Fibroblast of skin of back (primary cell): ENCODE data around the gene TMPRSS13.
"Not testable (repeated sequence)": the region's sequence is repeated elsewhere in the genome, so short reads cannot be mapped to it uniquely, and the experiment has no call there.

ENCODE experiments used
- DNase-seq: peaks from one replicate; pipeline ENCODE4 v3.0.0-alpha.2; 2013

Gene TMPRSS13

DNA sequence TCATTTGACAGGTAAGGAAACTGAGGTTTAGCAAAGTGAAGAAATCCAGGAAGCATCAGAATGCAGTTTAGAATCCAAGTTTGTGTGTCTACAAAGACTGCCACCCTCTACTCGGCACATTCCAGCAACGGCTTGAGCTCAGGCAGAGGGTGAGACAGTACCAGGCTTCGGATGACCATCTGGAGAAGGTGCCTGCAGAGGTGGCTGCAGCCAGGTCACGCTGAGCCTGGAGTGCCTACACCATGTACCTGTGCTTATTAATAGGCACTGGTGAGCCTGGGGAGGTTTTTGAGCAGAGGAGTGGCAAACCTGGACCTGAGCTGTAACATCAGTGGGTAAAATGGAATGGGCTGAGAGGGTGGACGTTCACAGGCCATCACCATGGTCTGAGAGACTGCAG is 57.4 kb downstream of the TMPRSS13 start:
- DNase-seq = no peak

DNA sequence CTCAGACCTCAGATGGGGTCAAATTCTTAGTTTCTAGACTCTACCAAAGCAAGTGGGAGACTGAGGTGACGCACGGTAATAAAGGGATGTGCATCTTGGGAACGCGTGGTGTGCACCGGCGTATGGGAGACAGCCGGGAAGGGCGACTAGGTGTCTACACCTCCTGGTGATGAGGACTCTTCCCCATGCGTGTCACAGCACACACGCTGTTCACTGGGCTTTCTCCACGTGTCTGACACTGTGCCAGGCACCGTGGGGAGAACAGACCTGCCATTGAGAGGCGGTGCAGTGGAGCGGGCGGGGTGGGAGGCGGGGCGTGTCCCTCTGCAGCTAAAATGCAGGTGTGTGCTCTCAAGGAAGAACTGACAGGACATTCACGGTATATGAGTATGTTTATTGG is 58.0 kb downstream of the TMPRSS13 start:
- DNase-seq = no peak

DNA sequence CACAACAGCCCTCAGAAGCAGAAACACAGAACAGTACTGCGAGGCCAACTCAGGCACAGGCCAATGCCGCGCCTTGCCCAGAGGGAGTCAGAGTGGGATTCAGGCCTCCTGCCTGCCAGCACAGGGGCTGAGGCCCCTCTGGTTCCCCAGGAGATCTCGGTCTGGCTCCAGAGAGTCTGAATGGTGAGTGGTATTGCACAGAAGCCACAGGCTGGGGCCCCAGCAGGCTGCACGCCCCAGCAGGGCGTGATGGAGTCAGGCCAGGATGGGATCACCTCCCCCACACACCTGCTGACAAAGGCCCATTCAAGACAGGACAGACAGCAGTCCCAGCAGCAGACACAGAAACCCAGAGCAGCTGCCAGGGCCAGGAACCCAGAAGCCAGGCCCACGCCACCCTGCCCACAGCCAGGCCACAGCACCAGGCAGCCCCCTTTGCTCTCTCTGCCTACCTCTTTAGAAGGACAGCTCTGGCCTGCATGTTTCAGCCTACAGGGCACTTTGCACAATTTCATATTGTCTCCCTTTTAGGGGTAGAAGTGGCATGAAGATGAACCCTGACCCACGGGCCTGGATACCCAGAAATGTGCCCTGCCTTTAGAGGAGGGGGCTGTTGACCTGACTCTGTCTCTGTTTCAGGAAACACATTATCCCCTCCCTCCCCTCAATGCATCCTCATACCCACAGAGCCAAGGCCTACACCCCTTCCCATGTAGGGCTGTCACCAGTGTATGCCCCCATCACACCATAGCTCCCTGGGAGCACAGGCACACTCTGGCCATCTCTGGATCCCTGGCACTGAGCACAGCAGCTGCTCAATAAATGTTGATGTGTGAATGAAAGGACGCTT is 58.9 kb downstream of the TMPRSS13 start:
- no peak for DNase-seq

DNA sequence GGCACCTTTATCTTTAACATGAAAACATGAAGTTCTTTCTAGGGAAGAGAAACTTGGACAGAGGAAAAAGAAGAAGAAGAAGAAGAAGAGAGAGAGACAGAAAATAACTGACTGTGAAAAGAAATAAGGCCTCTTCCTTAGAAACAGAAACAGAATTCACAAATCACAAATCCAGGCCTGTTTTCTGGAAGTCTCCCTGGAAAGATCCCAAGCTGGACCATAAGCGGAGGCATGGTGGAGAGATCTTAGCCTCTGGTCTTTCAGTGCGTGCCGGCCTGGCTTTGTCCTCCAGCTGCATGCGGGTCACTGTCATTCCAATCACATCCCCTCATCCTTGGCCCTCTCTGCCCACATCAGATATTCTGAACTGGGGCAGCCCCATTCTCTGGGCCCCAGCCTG is 59.6 kb downstream of the TMPRSS13 start:
- no peak for DNase-seq

DNA sequence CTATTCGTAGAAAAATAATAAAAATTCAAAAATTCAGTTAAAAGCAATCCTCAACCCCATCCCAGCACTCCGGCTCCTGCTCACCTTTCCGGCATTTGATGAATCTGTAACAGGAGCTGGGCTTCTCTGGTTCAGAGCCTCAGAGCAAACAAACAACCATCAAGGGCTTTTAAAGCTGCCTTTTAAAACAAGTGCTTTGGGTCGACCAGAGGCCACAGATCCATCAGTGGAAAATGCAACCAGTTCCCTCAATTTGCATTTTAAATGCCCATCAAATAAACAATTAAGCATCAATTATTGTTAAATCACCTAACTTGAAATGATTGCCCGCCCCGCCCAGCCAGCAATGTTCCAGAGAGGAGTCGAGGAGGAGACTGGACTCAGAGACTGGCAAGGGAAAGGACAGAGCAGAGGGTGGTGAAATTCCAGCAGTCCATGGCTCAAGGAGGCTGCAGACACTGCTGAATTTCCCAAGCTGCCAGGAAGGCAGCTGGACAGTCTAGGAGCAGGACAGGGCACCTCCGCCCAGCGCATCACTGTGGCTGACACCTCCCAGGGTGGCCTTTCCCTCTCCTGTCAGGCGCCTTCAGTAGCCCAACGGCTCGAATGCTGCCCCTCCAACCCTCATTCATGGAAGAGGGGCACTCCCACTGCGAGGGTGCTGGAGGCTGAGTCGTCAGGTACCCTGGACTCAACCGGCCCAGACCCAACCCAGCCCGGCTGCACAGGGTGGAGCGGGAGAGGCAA is 60.2 kb downstream of the TMPRSS13 start:
- DNase-seq = no peak

DNA sequence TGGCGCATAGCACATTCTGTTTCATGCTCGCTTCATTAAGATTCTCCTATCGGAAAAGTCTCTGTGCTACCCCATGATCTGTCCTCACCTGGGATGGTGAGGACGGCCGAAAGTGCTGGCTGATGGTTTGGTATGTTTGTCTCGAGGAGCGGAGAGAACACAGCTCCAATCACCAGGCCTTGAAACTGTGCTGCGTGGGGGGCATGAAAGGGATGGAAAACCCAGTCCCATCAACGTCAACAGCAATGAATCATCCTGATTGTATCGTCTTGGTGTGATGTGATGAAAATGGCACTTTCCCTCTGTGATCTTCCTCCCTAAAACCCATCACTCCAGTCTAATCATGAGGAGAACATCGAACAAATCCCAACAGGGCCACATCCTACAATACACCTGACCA is 61.1 kb downstream of the TMPRSS13 start:
- DNase-seq = no peak

DNA sequence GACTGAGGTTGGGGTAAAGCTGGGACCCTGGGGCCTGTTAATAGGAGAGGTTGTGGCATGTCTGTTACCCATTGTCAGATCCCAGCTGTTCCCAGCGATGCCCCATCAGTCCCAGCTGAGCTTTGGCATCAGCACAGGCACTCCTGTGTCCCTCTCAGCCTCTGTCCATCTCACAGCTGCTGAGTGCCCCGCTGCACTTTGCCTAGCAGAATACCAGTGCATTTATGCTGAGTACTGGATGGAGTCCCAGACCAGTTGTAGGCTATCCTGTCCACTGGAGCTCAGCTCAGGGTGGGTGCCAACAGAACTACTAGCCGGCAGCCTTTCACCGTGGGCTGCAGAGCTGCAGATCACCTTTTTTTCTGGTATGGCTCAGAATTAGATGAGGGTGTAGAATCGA is 62.7 kb downstream of the TMPRSS13 start:
- DNase-seq = no peak

DNA sequence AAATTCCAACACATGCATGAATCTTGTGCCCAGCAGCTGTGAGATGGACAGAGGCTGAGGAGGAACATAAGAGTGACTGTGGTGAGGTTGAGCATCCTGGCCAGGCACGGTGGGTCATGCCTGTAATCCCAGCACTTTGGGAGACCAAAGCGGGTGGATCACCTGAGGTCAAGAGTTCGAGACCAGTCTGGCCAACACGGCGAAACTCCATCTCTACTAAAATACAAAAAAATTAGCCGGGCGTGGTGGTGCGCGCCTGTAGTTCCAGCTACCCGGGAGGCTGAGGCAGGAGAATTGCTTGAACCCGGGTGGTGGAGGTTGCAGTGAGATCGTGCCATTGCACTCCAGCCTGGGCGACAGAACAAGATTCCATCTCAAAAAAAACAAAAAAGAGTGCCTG is 63.7 kb downstream of the TMPRSS13 start:
- DNase-seq = not testable (repeated sequence)

DNA sequence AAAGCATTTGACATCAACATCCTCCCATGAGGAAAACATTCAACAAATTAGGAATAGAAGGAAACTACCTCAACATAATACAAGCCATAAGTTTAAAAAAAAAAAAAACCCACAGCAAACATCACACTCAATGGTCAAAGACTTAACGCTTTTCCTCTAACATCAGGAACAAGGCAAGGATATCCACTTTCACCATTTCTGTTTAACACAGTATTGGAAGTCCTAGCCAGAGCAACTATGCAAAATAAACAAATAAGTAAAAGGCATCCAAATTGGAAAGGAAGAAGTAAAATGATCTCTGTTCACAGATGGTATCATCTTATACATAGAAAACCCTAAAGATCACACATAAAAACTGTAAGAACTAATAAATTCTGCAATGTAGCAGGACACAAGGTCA is 65.8 kb downstream of the TMPRSS13 start:
- no peak for DNase-seq

DNA sequence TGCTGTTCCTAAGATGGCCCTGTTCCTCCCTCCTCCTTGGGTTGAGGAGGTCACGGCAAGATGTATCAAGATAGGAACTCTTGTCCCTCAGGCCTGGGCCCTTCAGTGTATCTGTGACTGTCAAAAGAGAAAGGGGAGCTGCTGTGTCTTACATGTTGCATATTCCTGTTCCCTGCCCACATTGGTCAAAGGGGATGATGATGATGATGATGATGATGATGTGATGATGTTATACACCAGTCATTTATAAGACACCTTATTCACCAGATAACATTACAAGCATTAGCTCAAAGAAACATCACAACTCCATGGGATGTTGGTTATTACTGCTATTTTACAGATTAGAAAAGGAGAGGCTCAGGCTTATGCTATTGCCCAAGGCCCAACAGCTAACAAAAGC is 66.4 kb downstream of the TMPRSS13 start:
- no peak for DNase-seq

DNA sequence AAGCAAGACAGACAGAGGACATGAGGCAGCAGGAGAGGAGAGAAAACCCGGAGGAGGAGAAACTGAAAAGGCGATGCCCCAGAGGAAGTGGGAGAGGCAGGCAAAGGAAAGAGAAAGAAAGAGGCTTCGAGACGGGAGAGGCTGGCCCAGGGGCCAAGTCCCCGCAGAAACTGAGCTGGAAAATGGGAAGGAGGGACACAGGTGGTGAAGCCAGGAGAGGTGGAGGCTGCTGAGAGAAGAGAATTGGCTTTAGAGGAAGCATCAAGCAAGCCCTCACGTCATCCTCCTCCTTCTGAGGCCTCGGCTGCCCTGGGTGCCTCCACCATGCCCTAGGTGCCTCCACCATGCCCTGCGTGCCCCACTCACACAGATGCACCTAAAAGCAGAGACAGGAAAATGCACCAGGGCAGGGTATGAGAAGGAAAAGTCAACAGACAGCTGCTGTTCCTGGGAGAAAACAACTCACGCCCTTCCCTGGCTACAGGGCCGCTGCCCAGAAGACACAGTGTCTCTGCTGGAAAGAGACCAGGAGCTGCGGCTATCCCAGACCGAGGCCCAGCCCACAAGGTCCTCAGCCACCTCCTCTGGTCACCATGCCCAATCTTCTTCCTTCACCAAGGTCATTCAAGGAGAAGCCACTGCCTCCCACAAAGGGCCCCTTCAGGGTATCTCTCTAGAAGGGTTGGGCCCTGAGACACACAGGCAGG is 67.0 kb downstream of the TMPRSS13 start:
- no peak for DNase-seq

DNA sequence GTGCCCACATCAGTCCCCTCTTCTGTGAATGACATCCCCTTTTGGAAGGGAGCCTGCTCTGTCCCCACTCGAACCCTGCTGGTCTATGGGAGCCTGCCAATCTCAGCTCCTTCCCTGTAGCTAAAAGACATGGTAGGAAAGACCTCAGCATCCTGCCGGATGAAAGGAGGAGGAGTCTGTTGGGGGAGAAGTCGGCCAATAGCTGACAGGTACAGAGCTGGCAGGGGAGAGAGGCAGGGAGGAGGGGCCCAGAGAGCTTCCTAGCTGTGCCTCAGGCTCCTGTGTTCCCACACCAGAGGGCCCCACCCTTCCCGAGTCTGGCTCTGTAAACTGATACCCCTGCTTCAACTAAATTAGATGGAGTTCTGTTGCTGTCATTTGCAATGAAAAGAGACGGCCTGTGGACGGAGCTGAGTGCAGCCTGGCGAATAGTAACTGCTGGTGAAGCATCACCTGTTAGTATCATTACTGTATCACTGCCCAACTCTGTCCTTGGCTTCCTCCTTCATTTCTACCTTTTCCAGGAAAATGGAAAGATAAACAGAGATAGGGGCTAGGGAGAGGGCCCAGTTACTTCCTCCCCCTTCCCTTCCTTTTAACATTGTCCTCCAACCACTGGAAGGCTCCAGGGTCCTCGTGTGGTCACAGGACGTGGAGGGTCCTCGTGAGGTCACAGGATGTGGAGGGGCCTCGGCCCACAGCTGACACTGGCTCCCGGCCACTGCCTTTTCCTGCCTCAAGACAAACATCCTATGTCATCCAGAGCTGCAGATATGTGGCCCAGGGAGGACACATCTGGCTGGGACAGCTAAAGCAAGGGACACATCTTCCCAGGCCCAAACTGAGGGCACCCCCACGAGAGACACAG is 67.8 kb downstream of the TMPRSS13 start:
- no peak for DNase-seq

DNA sequence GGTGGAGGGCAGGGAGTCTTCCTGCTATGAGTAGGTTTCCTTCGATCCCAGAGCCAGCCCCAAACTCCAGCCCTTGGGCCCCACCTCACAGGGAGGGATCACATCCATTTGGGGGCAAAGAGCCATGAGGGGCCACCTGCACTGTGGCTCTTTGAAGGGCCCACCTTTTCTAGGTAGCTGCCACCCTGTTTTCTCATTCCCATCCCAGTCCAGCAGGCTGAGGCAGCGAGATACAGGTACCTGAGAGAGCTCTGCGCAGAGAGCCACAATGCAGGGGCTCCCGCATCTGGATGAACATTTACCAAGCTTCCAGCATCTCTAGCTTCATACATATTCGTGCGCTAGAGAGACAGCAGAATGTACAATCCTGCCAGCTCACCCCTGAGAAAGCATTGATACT is 69.1 kb downstream of the TMPRSS13 start:
- DNase-seq = no peak

DNA sequence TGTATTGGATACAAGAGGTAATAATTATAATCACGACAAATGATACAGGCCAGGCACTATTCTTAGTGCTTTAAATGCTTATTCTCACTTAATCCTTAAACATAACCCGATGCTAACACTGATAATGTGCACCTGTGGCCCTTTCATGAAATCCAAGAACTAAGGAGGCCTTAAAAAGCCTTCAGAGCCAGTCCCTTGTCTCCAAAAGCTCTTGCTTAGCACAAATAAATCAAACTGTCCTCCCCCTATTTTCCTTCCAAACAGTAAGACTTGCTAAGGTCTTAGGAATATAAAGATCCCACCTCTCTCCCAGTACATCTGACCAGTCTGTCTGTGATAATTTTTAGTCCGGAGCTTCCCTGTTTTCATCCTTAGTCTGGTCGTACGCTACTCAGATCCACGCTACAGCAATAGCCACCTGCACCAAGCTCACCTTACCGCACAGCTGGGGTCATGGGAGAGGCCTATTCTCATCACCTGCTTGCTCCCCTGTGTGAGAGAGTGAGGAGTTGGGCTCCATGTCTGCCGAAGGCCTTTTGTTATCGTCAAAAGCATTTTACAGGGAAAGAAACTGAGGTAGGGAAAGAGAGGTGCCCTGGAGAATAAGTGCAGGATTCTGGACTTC is 69.6 kb downstream of the TMPRSS13 start:
- DNase-seq = no peak

DNA sequence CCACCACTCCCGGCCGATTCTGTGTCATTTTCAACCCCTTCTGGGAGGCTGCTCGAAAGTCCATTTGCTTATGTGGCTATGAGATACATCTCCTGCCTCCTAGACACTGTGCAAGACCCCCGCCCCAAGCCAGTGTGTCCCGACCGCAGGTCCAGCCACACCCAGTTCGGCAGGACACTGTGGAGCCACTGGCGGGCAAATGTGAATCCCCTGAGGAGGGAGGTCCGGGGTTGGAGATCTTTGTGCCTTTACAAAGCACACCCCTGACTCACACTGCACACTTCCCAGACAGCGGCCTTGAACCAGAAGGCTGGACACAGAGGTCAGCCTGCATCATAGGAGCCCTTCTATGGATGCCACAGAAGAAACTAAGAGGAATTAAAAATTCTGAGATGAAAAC is 70.1 kb downstream of the TMPRSS13 start:
- no peak for DNase-seq

DNA sequence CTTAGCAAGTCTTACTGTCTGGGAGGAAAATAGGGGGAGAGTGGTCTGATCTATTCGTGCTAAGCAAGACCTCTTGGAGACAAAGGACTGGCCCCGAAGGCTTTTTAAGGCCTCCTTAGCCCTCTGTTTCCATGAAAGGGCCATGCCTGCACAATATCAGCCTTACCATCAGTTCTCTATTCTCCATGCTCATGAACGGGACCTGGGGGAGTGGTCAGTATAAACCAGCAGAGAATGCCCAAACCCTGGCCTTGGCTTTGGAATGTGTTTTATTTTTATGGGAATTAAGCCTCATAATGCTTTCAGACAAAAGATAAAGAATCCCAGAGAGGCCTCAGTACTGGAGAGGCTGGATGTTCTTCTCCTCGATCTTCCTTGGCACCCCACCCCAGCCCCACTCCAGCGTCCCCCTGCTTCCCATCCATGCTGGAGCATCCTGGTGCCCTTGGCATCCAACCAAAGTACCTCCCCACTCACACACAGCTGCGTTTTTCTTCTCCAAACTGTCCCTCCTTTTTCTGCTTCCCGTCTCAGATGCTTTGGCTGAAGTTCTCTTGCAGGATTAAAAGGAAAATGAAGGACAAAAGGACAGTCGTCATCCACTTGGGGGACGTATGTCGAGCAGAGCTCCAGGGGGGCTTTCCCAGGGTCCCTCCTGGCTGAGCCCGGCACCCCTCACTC is 71.3 kb downstream of the TMPRSS13 start:
- no peak for DNase-seq

DNA sequence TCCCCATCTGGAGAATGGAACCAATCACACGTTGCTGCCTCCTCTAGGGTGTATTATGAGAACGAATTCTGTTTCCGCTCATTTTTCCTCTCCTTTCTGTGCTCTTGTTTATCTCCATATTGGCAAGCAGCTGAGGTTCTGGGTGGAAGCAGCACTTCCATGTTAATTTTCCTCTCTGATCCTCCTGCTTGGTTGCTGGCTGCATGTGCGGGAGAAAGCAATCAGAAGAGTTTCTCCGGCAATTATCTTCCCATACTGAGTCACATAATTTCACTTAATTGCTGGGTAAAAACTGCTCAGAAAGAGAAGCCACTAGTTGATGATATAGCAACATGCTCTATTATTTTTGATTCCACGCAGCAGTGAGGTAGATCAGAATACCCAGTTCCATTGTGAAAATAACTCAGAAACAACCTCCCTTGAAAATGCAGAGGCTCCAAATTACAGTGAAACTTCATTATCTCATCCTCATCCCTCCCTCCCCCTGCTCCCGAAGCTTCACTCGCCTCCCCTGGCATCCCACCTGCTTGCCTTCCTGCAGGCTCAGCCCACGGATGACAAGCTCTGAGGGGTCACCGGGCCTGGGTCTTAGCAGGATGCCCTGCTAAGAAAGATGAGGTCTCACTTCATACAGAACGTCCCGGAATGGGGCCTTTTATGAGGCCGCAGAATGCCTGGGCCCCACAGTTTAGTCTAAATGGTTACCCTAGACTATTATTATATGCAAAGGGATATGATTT is 73.1 kb downstream of the TMPRSS13 start:
- DNase-seq = no peak

DNA sequence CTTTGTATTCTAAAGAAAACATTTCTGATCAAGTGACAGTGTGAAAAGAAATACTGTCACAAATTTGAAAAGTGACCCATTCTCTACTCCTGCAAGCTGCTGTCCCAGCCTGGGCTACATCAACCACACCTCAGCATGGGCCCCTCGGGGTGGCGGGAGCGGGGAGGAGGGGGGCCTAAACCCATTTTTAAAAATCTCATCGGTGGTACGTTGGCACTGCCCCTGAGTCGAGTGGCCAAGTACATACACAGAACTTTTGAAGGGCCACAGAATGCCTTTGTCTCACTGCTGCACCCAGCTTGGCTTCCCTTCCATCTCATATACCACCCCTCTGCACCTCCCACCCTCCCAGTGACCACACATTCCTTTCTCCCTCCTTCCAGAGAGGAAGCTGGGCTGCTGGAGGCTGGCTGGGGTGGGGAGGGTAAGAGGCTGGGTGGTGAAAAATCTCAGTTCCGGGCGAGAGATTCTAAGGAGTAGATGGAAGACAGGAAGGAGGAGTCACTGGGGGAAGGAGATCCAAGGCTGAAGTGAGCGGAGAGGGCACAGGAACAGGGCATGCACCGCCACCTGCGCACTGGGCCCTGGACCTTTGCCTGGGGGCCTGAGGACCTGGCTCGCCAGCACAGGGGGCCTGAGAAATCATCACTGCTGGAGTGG is 73.9 kb downstream of the TMPRSS13 start:
- no peak for DNase-seq

DNA sequence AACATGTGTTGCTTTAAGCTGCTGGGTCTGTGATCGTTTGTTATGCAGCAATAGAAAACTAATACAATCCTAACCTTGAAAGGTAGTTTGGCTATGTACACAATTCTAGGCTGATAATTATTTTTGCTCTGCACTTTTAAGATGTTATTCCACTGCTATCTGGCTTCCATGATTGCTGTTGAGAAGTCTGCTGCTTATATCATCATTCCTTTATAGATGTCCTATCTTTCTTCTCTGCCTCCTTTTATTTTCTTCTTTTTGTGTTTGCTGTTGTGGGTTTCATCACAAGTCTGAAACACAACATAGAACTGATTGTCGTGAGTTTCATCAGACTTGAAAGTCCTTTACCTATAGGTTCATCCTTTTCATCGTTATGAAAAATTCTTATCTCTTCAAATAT is 76.9 kb downstream of the TMPRSS13 start:
- DNase-seq = no peak

DNA sequence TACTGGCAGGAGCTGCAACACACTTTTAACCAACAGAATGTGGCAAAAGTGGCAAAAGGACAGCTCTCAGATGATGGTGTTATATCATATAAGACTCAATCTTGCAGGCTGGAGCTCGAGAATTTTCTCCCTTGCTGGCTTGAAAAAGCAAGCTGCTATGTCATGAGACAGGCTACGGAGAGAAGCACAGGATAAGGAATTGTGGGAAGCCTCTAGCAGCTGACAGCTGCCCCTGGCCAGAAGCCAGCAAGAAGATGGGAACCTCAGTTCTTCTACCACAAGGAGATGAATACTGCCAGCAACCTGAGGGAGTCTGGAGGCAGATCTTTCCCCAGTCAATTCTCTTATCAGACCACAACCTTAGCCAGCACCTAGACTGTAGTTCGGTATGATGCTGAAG is 77.3 kb downstream of the TMPRSS13 start:
- DNase-seq = no peak
